HG03571 (cell line): Measurements from ENCODE around the gene MYO10.
"Not testable (repeated sequence)": the region's sequence is repeated elsewhere in the genome, so short reads cannot be mapped to it uniquely, and the experiment has no call there.

Experiments
- ATAC-seq: cut with Tn5 transposase; IDR thresholded peaks from one replicate; pipeline ENCODE4 v1.9.1; 2021; ENCODE audit not compliant: unreplicated experiment

The MYO10 gene

DNA sequence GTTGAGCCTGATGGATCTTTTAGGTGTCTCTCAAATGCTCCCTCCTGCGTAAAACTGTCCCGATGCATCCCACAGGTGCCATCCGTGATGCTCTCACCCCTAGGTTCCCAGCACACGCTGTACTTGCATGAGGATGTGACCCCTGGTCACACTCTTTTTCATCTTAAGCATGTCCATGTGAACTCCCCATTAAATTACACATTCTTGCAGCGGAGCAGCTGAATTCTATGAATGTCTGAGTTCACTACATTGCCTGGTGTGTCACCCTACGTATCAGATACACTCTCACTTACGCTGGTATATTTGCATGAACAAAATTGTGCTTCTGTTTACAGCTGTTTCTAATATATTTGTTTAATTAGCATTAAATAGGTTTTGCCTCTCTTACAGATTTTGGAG lies 214.0 kb downstream of the MYO10 start:
- ATAC-seq = no peak

DNA sequence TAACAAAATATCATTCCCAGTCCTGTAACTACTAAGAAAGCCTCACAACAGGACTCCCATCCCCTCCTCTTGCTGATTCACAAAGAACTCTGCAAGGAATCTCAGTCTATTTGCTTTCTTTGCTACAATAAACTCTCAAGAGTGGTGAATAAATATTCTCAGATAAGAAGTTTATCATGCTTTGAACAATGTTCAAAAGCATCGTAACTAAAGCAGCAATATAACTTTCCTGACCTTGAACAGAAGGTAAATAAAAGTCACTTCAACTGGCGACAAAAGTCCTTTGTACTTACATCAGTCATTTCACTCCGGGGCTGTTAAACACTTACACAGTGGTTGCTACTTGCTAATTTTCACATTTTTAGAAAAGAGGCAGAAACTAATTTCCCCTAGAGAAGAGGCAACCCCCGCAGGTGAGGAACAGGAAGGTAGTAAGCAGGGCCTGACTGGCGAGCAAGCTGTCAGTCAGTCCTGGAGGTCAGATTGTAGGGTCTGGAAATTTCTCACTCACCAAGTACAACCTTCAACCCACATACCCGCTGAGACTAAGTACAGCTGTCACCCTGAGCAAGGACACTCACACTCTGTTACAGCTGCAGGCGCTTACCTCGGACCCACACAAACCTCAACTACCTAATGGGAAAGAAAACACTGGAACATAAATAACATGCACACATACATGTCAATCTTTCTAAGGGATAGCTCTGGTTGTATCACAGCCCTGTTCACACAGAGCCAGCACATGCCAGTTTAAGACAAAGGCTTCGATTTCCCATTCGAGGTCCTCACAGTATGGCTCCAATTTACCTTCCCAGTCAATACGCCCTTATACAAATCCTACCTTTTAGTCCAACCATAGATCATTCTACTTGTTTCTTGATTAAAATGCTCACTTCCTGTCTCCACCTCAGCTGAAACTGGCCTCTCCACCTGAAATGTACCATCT lies 214.7 kb downstream of the MYO10 start:
- ATAC-seq = no peak

GRCh38 chr5:16718036-16718435 lies 218.1 kb downstream of the MYO10 start:
- ATAC-seq = not testable (repeated sequence)

- no peak for ATAC-seq
Observed at GRCh38 chr5:16713386-16713928, 222.6 kb downstream of the MYO10 start.

DNA sequence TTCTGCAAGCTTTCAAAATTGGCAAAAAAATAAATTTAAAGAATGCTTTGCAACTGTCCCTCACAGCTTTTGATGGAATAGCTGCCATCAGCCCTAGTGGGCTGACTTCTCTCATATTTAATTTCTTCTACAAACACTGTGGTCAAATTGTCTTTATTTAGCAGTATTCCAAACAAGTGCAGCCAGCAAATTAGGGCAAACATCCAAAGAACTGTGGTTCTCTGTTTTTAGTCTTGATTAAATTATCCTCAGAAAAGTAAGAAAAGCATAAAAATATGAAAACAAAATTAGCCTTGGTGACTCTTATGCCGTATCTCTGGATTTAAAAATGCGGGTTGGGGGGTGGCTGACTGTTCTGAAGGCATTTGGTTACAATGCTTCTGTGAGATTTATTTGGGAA lies 223.5 kb downstream of the MYO10 start:
- no peak for ATAC-seq

GRCh38 chr5:16712178-16712577 lies 223.9 kb downstream of the MYO10 start:
- ATAC-seq = no peak

DNA sequence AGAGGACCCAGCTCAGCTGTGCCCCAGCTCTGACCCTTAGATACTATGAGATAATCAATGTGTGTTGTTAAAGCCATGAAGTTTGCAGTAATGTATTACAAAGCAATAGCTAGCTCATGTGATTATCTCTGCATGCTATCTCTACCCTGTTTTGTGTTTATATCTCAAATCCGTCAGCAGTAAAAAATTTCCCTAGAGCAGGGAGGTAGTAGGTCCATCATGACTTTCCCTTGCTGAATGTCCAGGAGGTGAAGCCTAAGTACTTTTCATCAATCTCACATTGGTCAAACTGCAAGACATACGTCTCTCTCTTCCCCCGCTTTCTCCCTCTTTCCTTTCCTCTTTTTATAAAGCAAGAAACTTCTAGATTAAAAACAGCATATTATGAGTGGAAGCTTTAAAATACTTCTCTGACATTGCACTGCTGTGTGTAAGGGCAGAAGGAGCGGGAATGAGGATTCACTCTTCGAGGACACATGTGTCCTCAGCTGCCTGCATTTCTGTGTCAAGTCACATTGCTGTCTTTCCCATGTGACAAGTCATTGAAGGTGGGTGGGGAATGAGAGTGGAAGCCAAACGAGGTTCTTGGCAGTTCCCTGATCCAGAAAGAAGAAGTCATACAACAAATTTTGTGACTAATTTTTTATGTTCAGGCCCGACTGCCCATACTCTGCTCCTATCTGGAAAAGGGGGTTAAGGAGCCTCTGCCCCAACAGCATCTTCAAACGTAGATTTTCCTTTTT lies 226.2 kb downstream of the MYO10 start:
- ATAC-seq = no peak

DNA sequence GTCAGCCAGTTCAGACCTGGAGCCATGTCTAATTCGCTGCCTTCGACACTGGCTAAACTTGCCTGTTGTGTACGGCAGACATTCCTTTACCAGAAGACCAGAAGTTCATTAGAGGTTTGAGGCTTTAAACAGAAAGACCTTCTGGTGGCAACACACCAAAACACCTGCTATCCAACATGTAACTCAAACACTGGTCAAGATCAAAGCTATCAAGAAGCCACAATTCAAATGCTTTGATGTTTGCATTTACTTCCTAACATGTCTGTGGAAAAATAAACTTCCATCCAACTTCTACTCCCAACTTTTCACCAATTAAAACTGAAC lies 228.3 kb downstream of the MYO10 start:
- ATAC-seq = no peak

DNA sequence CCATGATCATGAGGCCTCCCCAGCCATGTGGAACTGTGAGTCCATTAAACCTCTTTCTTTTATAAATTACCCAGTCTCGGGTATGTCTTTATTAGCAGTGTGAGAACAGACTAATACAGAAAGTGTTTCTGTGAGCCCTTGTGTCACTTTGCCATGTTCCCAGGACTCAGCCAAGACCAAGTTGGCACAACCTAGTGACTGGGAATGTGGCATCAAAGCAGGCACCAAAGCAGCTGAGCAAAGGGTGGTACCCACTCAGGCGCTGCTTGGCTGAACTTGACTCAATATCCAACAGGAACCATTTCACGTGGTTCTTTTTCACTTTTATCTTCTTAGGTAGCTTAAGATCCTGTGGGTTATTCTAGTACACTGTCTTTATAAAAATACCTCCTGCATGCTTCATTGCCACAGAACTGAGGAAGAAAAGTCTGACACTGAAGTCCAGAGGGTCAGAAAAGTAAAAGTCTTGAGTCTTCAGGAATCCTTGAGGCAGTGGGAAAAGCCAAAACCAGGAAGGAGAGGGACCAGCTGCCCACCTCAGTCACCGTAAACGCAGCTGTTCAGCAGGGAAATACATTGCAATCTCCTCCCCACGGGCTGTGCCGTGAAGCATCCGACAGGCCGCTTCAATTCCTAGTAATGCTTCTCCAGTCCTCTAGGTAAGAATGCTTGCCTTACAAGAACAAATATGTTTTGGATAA lies 228.8 kb downstream of the MYO10 start:
- ATAC-seq = no peak

DNA sequence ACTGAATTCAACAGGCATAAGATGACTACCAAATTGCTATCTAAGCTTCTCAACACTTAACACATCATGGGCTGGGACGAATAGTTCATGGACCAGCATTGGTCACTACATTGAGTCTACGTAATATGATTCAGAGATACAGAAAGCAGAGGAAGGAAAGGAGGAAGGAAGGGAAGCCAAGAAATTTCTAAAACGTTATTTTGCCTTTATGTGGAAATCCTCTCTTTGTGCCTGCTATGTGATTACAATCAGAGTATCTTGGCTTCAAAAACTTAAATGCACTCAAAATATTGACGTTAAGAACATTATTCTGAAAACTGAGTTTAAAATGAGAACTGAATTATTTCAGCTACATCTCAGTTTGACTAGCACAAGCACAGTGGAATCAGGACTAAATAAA lies 231.1 kb downstream of the MYO10 start:
- ATAC-seq = no peak

GRCh38 chr5:16702964-16703363 lies 233.1 kb downstream of the MYO10 start:
- no peak for ATAC-seq

DNA sequence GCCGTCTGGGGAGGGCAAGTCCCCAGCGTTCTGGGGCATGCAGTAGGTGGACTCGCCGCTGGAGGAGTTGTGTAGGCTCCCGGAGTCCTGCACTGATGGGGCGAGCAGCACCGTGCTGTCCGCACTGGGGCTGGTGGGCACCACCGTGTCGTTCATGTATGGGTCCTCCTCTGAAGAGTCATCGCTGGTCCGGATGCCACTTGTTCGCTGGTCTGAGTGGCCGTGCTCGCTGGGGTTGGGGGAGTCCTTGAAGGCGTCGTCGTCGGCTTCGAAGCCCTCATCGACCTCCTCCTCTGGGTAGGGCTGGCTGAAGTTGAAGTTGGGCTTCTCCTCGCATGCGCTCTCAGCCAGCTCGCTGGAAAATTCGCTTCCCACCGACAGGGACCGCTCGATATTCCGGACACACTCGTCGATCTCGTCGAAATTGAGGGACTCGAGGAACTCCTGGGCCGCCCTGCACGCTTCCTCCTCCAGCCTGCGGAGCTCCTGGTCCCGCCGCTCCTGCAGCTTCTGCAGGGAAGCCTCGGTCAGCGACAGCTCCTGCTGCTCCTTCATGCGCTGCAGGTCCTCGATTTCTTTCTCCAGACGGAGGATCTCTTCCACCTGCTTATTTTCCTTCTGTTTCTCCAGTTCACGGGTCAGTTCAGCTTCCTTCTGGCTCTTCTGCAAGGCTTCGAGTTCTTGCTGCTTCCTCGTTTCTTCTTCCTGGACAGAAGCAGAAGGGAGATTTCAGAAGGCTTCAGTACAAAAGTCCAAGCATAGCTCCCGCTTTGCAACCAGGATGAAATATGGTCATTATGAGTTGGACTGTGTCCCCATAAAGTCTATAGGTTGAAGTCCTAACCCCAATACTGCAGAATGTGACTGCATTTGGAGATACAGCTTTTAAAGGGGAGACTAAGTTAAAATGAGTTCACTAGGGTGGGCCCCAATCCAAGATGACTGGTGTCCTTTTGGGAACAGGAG lies 234.7 kb downstream of the MYO10 start:
- no peak for ATAC-seq

DNA sequence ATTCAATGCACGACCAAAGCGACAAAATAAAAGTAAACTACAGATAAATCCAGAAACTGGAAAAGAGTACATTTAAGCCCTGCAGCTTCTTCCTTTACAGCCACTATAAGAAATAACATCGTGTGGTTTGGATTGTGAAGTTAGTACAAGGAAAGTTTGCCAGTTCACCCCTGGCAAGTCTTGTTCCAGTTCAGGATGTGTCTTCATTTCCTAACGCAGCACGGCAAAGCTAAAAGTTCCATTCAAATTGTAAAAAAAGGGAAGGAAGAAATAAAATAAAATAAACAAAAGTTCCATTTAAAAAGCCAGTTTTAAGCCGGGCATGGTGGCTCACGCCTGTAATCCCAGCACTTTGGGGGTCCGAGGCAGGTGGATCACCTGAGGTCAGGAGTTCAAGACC lies 236.0 kb downstream of the MYO10 start:
- no peak for ATAC-seq

- ATAC-seq = no peak
Observed at GRCh38 chr5:16695779-16696178, 240.3 kb downstream of the MYO10 start.

- no peak for ATAC-seq
Observed at GRCh38 chr5:16693879-16694278, 242.2 kb downstream of the MYO10 start.

- ATAC-seq = no peak
Observed at GRCh38 chr5:16691731-16692130, 244.4 kb downstream of the MYO10 start.

DNA sequence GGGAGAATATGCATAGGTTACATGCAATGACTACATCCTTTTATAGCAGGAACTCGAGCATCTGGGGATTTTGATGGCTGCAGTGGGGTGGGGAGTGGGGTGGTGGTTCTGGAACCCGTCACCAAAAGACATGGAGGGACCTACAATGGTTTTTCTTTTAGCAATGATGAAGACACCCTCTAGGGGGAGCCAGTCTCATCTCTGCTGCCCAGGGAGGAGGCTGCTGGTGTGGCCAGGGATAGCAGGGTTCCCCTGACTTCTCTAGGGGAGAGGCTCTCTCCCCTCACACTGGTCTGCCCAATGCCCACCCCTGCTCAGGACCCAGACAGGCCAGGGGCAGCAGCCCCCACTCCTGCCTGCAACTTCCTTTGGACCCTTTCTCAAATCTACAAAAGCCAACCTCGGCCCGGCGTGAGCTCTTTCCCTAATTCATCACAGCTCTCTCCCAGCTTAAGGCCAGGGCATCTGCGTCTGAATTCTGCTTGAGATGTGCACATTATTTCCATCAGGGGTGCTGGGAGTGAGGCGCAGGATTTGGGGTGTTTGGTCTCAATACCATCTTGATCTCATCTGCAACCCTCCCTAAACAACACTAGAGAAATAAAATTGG lies 245.7 kb downstream of the MYO10 start:
- peak; percentile 79 for ATAC-seq

GRCh38 chr5:16687898-16688297 lies 248.2 kb downstream of the MYO10 start:
- ATAC-seq = no peak

DNA sequence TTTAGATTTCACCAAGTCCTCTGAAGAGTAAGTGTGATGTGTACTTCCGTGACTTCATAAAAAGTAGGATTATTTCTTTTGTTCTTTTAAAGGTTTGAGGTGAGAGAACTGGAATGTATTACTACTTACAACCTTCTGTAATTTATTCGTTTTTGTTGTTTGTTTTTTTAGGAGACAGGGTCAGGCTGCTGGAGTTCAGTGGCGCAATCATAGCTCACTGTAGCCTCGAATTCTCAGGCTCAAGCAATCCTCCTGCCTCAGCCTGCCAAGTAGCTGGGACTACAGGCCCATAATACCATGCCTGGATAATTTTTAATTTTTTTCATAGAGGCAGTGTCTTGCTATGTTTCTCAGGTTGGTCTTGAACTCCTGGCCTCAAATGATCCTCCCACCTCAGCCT lies 251.0 kb downstream of the MYO10 start:
- no peak for ATAC-seq

- ATAC-seq = no peak
Observed at GRCh38 chr5:16681876-16682275, 254.2 kb downstream of the MYO10 start.
